ACC112 (cell line): ENCODE data around the gene USP43.

ENCODE experiments used
- H2AFZ ChIP-seq: fragments of 200-600 bp; sonication (generic); one replicate; pipeline ENCODE4 v1.6.0; 2017; ENCODE audit warnings: antibody characterized with exemption, low read length; ENCODE audit not compliant: unreplicated experiment
- H3K27ac ChIP-seq: fragments of 200-600 bp; sonication (generic); 2 replicates; pipeline ENCODE4 v1.5.1; 2014; ENCODE audit warnings: low read depth, mild to moderate bottlenecking, antibody characterized with exemption, low read length, moderate library complexity
- H3K27me3 ChIP-seq: fragments of 200-600 bp; sonication (generic); 2 replicates; pipeline ENCODE4 v1.6.1; 2014; ENCODE audit warnings: mild to moderate bottlenecking, antibody characterized with exemption, low read length, moderate library complexity, mixed read lengths; ENCODE audit not compliant: insufficient read depth
- H3K36me3 ChIP-seq: fragments of 200-600 bp; sonication (generic); 2 replicates; pipeline ENCODE4 v1.6.1; 2016; ENCODE audit warnings: mild to moderate bottlenecking, antibody characterized with exemption, low read length, moderate library complexity, mixed read lengths; ENCODE audit not compliant: insufficient read depth
- H3K4me1 ChIP-seq: fragments of 200-600 bp; sonication (generic); one replicate; pipeline ENCODE4 v1.6.1; 2016; ENCODE audit warnings: low read length, mixed read lengths; ENCODE audit not compliant: insufficient read depth, unreplicated experiment, control insufficient read depth
- H3K4me3 ChIP-seq: fragments of 200-600 bp; sonication (generic); 2 replicates; pipeline ENCODE4 v1.5.1; 2014; ENCODE audit warnings: mild to moderate bottlenecking, low read depth, low read length
- H3K79me2 ChIP-seq: fragments of 200-600 bp; sonication (generic); one replicate; pipeline ENCODE4 v1.6.0; 2016; ENCODE audit warnings: low read length; ENCODE audit not compliant: control insufficient read depth, unreplicated experiment, insufficient read depth

USP43 gene

GRCh38 chr17:9677411-9677810, 32.1 kb downstream of the USP43 start:
- no peak overlapping the region for H3K27ac ChIP-seq
- H3K36me3 ChIP-seq, result no peaks in the 10 kb centered on the region

GRCh38 chr17:9677896-9678295, 32.6 kb downstream of the USP43 start:
- H3K27ac ChIP-seq, result no peak overlapping the region
- no peaks in the 10 kb centered on the region for H3K36me3 ChIP-seq
- H3K4me3 ChIP-seq, result no peak overlapping the region
- H3K4me1 ChIP-seq, result no peaks in the 10 kb centered on the region
- H3K27me3 ChIP-seq, result no peaks in the 10 kb centered on the region
- H2AFZ ChIP-seq, result no peak overlapping the region
- H3K79me2 ChIP-seq, result no peaks in the 10 kb centered on the region

More at GRCh38 chr17:9677411-9677810, 32.1 kb downstream of the USP43 start:
- Histone ChIP-seq H3K27me3 (no peaks in the 10 kb centered on the region), H3K4me3 (no peak overlapping the region), H3K4me1 (no peaks in the 10 kb centered on the region), H3K79me2 (no peaks in the 10 kb centered on the region), H2AFZ (no peak overlapping the region)

GRCh38 chr17:9684955-9685621, 39.8 kb downstream of the USP43 start:
- H3K4me3 ChIP-seq, result no peak overlapping the region
- no peak overlapping the region for H2AFZ ChIP-seq
- no peak overlapping the region for H3K27ac ChIP-seq
- H3K27me3 ChIP-seq, result no peaks in the 10 kb centered on the region
- no peaks in the 10 kb centered on the region for H3K4me1 ChIP-seq
- no peaks in the 10 kb centered on the region for H3K79me2 ChIP-seq
- H3K36me3 ChIP-seq, result no peaks in the 10 kb centered on the region

DNA sequence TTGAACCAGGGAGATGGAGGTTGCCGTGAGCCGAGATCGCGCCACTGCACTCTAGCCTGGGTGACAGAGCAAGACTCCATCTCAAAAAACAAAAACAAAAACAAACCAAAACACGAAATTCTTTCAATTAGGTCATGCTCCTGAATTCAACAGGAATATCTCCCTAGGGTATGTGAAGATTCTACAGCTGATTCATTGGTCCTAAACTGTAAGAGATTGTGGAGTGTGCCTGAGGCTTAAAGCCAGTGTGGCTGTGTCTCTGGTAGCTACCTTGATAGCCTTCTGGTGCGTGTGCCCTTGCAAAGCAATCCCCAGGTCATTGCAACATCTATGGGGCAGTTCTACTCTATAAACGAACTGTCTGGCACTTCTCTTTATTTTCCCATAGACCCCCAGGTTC, 48.4 kb downstream of the USP43 start:
- Histone ChIP-seq H3K4me3 (no peak overlapping the region), H3K79me2 (no peaks in the 10 kb centered on the region), H3K27me3 (no peaks in the 10 kb centered on the region), H3K36me3 (no peaks in the 10 kb centered on the region), H3K4me1 (no peaks in the 10 kb centered on the region), H3K27ac (no peak overlapping the region), H2AFZ (no peak overlapping the region)

GRCh38 chr17:9696279-9697044, 51.1 kb downstream of the USP43 start:
- Histone ChIP-seq H3K27me3 (no peaks in the 10 kb centered on the region), H3K4me3 (no peak overlapping the region), H3K36me3 (no peaks in the 10 kb centered on the region), H3K4me1 (no peaks in the 10 kb centered on the region), H3K27ac (no peak overlapping the region), H2AFZ (no peak overlapping the region), H3K79me2 (no peaks in the 10 kb centered on the region)

GRCh38 chr17:9700136-9700535, 54.8 kb downstream of the USP43 start:
- Histone ChIP-seq H3K4me3 (no peak overlapping the region), H3K27me3 (no peaks in the 10 kb centered on the region), H3K27ac (no peak overlapping the region), H3K4me1 (no peaks in the 10 kb centered on the region), H3K36me3 (no peaks in the 10 kb centered on the region), H2AFZ (no peak overlapping the region), H3K79me2 (no peaks in the 10 kb centered on the region)

DNA sequence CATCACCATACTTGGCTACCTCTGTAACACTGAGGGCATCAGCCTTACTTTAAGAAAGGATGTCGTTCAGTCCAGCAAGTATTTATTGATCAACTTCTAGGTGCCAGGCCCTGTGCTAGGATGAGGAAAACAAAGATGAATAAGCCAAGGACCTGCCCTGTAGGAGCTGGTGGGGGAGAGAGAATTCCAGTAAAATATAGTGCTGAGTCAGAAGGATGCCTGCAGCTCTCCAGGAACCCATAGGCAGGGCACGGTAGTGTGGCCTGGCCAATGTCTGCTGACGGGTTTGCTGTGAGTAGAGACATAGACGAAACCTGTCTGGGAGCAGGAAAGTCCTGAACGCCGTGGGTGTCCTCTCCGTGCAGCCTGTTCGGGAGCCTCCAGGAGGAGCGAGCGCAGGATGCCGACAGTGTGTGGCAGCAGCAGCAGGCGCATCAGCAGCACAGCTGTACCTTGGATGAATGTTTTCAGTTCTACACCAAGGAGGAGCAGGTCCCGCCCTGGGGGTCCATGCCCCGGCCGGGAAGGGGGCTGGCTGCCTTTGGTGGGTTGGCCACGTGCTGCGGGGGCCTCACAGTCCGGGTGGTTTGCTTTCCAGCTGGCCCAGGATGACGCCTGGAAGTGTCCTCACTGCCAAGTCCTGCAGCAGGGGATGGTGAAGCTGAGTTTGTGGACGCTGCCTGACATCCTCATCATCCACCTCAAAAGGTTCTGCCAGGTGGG, 55.6 kb downstream of the USP43 start:
- Histone ChIP-seq H3K27me3 (no peaks in the 10 kb centered on the region), H3K4me1 (no peaks in the 10 kb centered on the region), H3K27ac (no peak overlapping the region), H3K79me2 (no peaks in the 10 kb centered on the region), H3K36me3 (no peaks in the 10 kb centered on the region), H3K4me3 (no peak overlapping the region), H2AFZ (no peak overlapping the region)

DNA sequence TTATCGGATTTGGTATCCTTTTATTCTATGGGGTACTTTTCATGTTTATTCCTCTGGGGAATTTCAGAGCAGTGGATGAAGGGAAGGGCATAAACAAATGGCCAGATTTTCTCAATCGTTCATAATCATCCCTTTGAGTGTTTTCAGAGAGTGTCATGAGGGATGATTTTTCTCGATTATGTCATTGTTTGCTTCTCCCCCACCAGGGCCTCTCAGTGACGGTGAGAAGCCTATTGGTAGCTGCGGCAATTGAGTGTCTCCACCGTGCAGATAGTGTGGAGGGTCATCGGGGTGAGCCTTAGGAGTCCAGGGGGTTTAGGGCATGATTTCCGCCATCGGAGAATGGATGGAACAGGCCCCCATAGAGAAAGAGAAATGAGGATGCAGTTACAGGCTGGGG, 57.2 kb downstream of the USP43 start:
- Histone ChIP-seq H3K36me3 (no peaks in the 10 kb centered on the region), H2AFZ (no peak overlapping the region), H3K27me3 (no peaks in the 10 kb centered on the region), H3K27ac (no peak overlapping the region), H3K4me3 (no peak overlapping the region), H3K4me1 (no peaks in the 10 kb centered on the region), H3K79me2 (no peaks in the 10 kb centered on the region)

DNA sequence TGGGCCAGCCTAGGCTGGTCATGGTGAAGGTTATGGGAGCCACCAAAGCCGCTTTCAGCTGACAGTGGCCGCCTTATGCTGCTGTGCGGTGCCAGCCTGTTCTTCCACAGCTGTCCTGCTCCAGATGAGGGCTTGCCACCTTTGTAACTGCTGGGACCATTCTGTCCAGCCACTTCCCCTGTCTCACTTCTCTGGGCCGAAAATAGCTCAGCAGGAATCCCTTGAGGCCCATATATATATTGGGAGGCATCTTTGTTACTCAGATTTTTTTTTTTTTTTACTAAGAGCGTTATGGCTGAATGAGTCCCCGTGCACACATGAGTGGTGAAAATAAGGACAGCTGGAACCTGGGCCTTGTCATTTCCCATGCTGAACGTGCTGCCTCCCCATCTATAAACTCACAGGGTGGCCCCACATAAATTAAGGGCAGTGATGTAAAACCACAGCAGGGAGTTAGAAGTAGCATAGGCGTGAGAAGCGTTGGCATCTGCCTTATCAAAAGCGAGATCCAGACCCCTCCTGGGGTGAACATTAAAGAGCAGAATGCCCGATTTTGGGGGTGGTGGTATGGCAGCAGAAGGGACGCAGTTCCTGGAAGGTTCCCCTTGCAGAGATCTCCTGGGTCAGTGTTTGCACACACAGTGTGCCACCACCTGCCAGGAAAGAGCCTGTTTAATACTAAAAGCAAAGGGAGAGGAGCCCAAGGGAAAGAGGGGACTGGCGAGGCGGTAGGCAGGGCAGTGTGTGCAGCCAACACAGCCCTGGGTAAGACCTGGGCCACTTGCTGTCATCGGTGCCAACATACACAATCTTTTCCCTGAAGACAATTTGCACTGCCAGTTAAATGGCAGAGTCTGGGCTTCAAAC, 57.8 kb downstream of the USP43 start:
- Histone ChIP-seq H3K27ac (no peak overlapping the region), H3K4me1 (no peaks in the 10 kb centered on the region), H2AFZ (no peak overlapping the region), H3K27me3 (no peaks in the 10 kb centered on the region), H3K4me3 (no peak overlapping the region), H3K79me2 (no peaks in the 10 kb centered on the region), H3K36me3 (no peaks in the 10 kb centered on the region)

GRCh38 chr17:9703781-9704082, 58.4 kb downstream of the USP43 start:
- Histone ChIP-seq H3K27me3 (no peaks in the 10 kb centered on the region), H3K4me1 (no peaks in the 10 kb centered on the region), H2AFZ (no peak overlapping the region), H3K79me2 (no peaks in the 10 kb centered on the region), H3K27ac (no peak overlapping the region), H3K4me3 (no peak overlapping the region), H3K36me3 (no peaks in the 10 kb centered on the region)
